Germinal center (tissue), 1 donor: ENCODE results near the gene ALOX12B.
A peak's percentile ranks its signal among the peaks of the same experiment; 100 is the strongest.
"Not testable (repeated sequence)": the region's sequence is repeated elsewhere in the genome, so short reads cannot be mapped to it uniquely, and the experiment has no call there.

Source experiments
- DNase-seq: peaks from one replicate; pipeline ENCODE4 v3.0.0; 2012; ENCODE audit warnings: mixed read lengths, low spot score

Gene ALOX12B

DNA sequence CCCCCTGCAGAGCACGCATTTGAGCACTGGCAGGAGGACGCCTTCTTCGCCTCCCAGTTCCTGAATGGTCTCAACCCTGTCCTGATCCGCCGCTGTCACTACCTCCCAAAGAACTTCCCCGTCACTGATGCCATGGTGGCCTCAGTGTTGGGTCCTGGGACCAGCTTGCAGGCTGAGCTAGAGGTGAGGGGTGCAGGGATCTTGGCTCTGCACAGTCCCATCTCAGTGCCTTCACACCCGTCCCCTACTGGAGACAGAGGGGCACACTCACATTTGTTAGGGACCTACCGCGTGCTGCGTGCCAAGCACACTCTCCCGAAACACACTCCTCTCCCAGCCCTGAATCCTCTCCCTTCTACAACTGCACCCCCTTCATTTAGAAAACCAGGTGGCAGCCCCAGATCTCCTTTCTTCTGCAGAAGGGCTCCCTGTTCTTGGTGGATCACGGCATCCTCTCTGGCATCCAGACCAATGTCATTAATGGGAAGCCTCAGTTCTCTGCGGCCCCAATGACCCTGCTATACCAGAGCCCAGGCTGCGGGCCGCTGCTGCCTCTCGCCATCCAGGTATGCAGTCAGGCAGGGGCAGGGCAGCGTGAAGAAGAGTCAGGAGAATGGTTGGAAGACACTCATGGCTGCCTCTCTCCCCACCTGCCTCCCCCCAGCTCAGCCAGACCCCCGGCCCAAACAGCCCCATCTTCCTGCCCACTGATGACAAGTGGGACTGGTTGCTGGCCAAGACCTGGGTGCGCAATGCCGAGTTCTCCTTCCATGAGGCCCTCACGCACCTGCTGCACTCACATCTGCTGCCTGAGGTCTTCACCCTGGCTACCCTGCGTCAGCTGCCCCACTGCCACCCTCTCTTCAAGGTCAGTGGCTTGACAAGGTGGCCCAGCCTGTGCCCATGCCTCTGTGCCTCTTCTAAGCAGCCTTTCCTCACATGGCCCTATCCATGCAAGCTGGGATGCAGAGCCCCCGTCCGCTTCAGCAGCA, 42.4 kb downstream of the ALOX12B start:
- no peak for DNase-seq

DNA sequence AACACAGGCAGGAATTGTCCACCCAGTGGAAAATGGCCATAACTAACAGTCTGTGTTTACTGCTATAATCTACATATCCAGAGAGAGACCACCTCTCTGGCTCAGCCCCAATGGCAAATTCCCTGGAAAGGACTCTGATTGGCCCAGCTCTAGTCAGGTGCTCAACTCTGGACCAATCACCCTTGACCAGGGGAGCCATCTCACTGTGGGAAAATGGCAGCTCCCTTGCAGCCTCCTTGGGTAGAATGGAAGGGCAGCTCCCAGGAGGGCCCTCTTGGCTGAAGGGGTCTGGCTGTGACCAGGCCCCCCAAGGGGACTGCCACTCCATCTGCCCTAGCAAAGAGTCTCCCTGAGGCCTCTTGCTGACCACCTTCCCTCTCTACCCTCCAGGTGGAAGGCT, 45.5 kb downstream of the ALOX12B start:
- DNase-seq = no peak

DNA sequence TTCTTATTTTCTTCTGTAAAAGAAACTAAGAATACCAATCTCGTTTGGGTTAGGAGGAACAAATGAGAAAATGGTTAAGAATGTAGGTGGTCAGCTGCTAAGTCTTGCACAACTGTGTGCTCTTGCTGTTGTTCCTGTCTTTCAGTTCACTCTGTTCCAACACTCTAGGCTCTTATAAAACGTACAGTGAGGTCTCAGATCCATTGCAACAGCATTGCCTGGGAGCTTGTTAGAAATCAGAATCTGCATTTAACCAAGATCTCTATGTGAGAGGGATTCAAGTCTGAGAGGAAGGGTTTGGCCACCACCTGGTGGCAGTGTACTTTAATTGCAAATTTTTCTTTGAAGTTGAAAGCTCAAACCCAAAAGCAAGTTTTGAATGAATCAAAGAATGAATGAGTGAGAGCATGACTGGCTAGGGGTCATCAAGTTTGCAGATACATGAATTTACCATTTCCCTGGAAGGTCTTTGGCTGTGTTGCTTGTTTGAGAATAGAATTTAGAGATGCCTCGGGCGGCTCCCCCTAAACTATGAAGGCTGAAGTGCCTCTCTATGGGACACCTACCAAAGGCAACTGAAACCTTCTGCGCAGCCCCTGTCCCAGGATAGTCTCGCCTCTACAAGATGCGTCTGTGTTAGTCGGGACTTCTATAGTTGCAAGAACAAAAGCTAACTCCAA, 46.1 kb downstream of the ALOX12B start:
- peak; percentile 48 for DNase-seq

DNA sequence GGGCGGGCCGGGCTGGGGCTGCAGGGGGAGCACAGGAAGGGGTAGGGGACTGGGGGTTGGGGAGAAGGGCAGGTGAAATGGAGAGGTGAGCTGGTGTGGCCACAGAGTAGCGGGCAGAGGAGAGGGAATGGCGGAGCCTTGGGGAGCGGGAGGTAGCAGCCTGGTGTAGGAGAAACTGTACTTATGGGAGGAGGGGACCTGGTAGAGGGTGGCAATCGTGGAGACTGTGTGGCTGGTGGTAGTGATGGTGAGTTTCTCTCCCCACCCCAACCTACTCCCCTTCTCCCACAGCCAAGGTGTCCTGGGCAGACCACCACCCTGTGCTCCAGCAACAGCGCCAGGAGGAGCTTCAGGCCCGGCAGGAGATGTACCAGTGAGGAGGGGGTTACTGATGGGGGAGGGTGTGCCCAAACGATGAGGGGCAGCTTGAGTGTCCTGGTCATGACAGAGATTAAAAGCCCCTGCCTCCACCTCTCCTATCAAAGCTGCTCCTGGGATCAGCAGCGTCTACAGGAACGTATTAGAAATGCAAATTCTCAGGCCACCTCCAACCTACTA, 47.8 kb downstream of the ALOX12B start:
- DNase-seq = no peak

DNA sequence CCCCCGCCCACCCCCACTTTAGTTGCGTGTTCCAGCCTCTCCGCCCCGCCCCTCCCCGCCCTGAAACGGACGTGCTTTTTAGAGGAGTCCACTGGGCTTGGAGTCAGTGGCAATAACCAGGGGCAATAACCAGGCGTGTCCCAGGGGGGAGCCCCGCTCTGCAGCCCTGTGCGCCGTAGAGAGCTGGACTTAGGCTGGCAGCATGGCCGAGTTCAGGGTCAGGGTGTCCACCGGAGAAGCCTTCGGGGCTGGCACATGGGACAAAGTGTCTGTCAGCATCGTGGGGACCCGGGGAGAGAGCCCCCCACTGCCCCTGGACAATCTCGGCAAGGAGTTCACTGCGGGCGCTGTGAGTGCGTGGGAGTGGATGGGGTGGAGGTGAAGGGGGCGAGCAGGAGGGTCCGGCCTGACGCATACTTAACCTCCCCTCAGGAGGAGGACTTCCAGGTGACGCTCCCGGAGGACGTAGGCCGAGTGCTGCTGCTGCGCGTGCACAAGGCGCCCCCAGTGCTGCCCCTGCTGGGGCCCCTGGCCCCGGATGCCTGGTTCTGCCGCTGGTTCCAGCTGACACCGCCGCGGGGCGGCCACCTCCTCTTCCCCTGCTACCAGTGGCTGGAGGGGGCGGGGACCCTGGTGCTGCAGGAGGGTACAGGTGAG, 48.4 kb downstream of the ALOX12B start, which contains the start of gene ALOX15B:
Gene ALOX15B (plus strand): TSS at position 106 of the 657 bp plus-strand sequence. CDS start 97 bp downstream, at position 203.
- no peak for DNase-seq

DNA sequence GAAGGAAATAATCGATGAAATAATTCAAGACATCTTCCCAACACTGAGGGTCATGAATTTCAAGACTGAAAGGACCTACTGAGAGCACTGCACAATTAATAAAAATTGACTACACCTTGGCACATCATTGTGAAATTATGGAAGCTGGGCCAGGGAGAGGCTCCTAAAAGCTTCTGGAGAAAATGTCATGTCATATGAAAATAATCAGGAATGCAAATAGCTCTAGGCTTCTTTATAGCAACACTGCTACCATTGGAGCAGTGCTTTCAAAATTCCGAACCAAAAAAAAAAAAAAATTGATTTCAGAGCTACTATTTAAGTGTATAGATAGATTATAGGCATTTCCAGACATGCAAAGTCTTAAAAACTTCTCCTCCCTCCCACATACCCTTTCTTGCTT, 55.1 kb downstream of the ALOX12B start:
- DNase-seq = no peak

DNA sequence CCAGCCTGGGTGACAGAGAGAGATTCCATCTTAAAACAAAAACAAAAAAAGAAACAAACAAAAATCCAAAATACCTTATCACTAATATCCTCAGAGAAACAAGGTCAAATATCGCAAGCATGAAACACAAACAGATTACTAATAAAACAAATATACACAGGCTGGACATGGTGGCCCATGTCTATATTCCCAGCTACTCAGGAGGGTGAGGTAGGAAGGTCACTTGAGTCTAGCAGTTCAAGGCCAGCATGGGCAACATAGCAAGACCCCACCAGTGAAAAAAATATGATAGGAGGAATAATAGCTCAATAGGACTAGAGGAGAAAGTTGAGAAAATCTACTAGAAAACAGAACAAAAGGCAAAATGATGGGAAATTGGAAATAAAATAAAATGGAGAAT, 55.6 kb downstream of the ALOX12B start:
- no peak for DNase-seq

DNA sequence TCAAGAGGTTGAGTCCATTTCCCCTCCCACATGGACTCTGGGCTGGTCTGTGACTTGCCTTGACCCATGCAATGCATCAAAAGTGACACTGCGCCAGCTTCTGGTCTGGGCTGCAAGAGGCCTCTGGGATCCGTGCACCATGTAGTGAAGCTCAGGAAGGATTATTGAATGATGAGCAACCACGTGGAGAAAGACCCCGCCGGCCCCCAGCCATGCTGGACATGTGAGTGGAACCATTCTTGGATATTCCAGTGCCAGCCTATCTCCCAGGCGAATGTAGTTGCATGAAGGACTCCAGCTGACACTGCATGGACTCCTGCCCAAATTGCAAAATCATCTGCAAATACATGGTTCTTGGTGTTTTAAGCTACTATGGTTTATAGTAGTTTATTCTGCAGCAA, 56.3 kb downstream of the ALOX12B start:
- no peak for DNase-seq

DNA sequence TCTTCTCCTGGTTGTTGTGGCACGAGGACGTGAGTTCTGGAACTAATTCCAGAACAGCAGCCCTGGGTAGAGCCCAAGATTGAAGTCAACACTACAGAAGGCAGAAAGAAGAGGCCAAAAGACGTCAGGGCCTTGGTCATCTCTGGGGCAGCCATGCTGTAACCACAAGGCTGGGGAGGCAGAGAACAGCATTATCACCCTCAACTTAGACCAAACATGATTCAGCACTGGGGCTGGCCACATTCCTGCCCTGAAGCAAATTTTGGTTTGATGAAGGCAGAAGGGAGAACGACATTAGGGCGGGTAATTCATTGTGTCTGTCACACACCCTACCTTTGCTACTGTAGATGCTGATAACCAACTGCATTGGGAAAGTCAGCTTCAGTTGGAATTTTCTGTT, 58.4 kb downstream of the ALOX12B start:
- DNase-seq = no peak

DNA sequence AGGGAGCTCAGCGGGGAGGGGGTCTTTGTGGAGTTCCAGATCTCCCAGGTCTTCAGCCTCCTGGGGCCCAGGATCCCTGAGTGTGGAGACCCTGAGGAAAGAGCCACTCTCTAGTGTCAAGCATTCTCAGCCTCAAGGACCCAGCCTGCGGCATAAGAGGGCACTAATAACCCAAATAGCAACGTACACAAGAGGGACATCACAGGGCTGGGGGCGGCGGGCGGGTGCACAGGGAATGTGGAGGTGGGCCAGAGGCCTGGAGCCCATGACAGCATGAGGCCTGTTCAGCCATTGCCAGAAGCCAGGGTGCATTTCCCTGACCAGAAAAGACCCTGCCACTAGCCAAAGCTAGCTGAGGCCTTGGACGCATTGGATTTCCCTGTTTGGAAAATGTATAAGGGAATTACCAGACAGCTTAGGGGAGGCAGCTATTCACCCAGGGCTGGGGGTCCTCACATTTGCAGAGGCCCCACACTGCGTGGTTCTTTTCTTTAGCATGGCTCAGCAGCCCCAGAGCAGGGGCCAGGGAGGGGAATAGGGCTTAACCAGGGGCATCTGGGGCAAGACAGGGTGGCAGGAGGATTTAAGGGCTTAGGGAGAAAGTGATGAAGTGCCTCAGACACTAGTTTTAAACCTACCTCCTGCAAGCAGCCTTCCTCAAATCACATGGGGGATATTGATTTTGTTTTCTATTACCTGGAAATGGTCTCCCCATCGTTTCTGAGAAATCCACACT, 62.2 kb downstream of the ALOX12B start:
- no peak for DNase-seq

DNA sequence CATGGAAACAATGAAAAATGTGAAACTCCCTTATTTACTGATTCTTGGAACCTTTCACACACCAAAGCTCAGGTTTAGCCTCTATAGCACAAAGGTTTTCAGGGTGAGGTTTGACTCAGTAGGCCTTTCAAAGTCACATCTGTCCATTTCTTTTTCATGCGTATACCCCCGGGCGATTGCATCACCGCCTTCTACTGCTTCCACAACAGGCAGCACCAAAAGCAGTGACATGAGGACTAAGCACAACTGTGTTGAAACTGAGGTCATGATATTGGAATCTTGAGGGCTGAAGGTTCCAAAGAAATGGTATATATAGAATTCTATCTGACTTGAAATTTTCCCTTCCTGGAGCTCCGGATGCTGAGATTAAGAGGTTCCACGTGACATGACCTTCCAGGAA, 63.4 kb downstream of the ALOX12B start:
- not testable (repeated sequence) for DNase-seq
